Liver (tissue), 9 donors: Measurements from ENCODE around the gene ILF3. TPM values are rescaled to one million over a fixed set of nuclear protein-coding genes. Genes with fewer than 3 reads are reported as not detected.

Source experiments
- DNase-seq: peaks from one replicate; pipeline ENCODE4 v3.0.0-alpha.2; 2017; ENCODE audit warnings: low spot score
- H3K27ac ChIP-seq, 2 donors: one replicate each; pipeline ENCODE4 v1.7.0; 2013; ENCODE audit warnings: inconsistent platforms in 2 of 2, low read length in 2 of 2, control low read depth in 1 of 2, low read depth in 1 of 2, mild to moderate bottlenecking in 1 of 2
- H3K27me3 ChIP-seq, 4 donors: one replicate each; pipeline versions ENCODE4 v1.6.1 to v1.7.0; 2013; ENCODE audit warnings: low read length in 3 of 4, inconsistent platforms in 1 of 4, mild to moderate bottlenecking in 1 of 4, moderate library complexity in 1 of 4; ENCODE audit not compliant: control insufficient read depth in 4 of 4, insufficient read depth in 4 of 4
- H3K36me3 ChIP-seq, 4 donors: one replicate each; pipeline versions ENCODE4 v1.6.1 to v1.7.0; 2013; ENCODE audit warnings: low read length in 3 of 4, mild to moderate bottlenecking in 3 of 4, low read depth in 1 of 4, moderate library complexity in 1 of 4; ENCODE audit not compliant: control insufficient read depth in 4 of 4, insufficient read depth in 3 of 4
- H3K4me1 ChIP-seq, 4 donors: one replicate each; pipeline versions ENCODE4 v1.6.1 to v1.7.0; 2013; ENCODE audit warnings: low read length in 3 of 4, mild to moderate bottlenecking in 3 of 4, moderate library complexity in 1 of 4; ENCODE audit not compliant: control insufficient read depth in 4 of 4, insufficient read depth in 4 of 4
- H3K4me3 ChIP-seq, 3 donors: one replicate each; pipeline versions ENCODE4 v1.6.1 to v1.7.0; 2013; ENCODE audit warnings: low read length in 3 of 3, control low read depth in 1 of 3, low read depth in 1 of 3, mild to moderate bottlenecking in 1 of 3
- H3K9ac ChIP-seq, 2 donors: one replicate each; pipeline ENCODE4 v1.7.0; 2013; ENCODE audit warnings: low read length in 2 of 2, mild to moderate bottlenecking in 2 of 2, moderate library complexity in 2 of 2, control low read depth in 1 of 2, low read depth in 1 of 2
- H3K9me3 ChIP-seq, 4 donors: one replicate each; pipeline versions ENCODE4 v1.6.1 to v1.7.0; 2013; ENCODE audit warnings: low read length in 3 of 4; ENCODE audit not compliant: control insufficient read depth in 4 of 4
- ATF3 ChIP-seq: IDR thresholded peaks from 2 replicates; pipeline ENCODE4 v1.6.1; 2016; ENCODE audit warnings: antibody characterized with exemption
- EGR1 ChIP-seq, 2 donors: IDR thresholded peaks; 2 replicates each; pipeline ENCODE4 v1.6.1; 2016 to 2018; ENCODE audit warnings: antibody characterized with exemption in 2 of 2, low read depth in 2 of 2
- FOXA2 ChIP-seq: IDR thresholded peaks from 2 replicates; pipeline ENCODE4 v1.6.1; 2016; ENCODE audit warnings: antibody characterized with exemption
- GABPA ChIP-seq, 2 donors: IDR thresholded peaks in 1 of 2; conservative IDR thresholded peaks in 1 of 2; 2 replicates each; pipeline ENCODE4 v1.6.1; 2016; ENCODE audit warnings: antibody characterized with exemption in 2 of 2, mild to moderate bottlenecking in 1 of 2, moderate library complexity in 1 of 2
- HNF4A ChIP-seq, 2 donors: conservative IDR thresholded peaks; 2 replicates each; pipeline ENCODE4 v1.6.1; 2016; ENCODE audit warnings: antibody characterized with exemption in 2 of 2, mild to moderate bottlenecking in 2 of 2
- HNF4G ChIP-seq: IDR thresholded peaks from 2 replicates; pipeline ENCODE4 v1.6.1; 2016; ENCODE audit warnings: antibody characterized with exemption
- JUND ChIP-seq, 2 donors: IDR thresholded peaks; 2 replicates each; pipeline ENCODE4 v1.6.1; 2016; ENCODE audit warnings: antibody characterized with exemption in 2 of 2
- MAX ChIP-seq: IDR thresholded peaks from 2 replicates; pipeline ENCODE4 v1.6.1; 2016; ENCODE audit warnings: antibody characterized with exemption
- NR2F2 ChIP-seq: IDR thresholded peaks from 2 replicates; pipeline ENCODE4 v1.6.1; 2016; ENCODE audit warnings: antibody characterized with exemption
- RXRA ChIP-seq, 2 donors: IDR thresholded peaks; 2 replicates each; pipeline ENCODE4 v1.6.1; 2017 to 2018; ENCODE audit warnings: antibody characterized with exemption in 2 of 2, mild to moderate bottlenecking in 1 of 2
- SP1 ChIP-seq: IDR thresholded peaks from 2 replicates; pipeline ENCODE4 v1.6.1; 2018; ENCODE audit warnings: antibody characterized with exemption, mild to moderate bottlenecking
- TAF1 ChIP-seq: conservative IDR thresholded peaks from 2 replicates; pipeline ENCODE4 v1.6.1; 2016; ENCODE audit warnings: antibody characterized with exemption, mild to moderate bottlenecking
- YY1 ChIP-seq: IDR thresholded peaks from 2 replicates; pipeline ENCODE4 v1.6.1; 2016; ENCODE audit warnings: antibody characterized with exemption, mild to moderate bottlenecking
- ZBTB33 ChIP-seq: IDR thresholded peaks from 2 replicates; pipeline ENCODE4 v1.6.1; 2016; ENCODE audit warnings: antibody characterized with exemption
- WGBS: extraction: QIAGEN DNeasy Blood & Tissue Kit; methylation state at CpG from one replicate; pipeline ENCODE4 v1.1.7; 2013; 5-methylcytosine and 5-hydroxymethylcytosine counted together
- polyA plus RNA-seq, 2 donors: library from polyadenylated mRNA; stranded (reverse) in 1 of 2; unstranded in 1 of 2; fragments of 200-250 nt in 1 of 2; fragments of >200 nt in 1 of 2; fragmentation: Nextera tagmentation in 1 of 2; extraction: Ambion mirVana in 1 of 2; gene quantifications; one replicate each; pipeline versions ENCODE4 v1.2.1 to v1.2.3, GENCODE V29; 2013 to 2015
- total RNA-seq, 2 donors: library from RNA; depleted of rRNA; stranded (reverse); fragments of >200 nt; gene quantifications; one replicate each; pipeline ENCODE4 v1.2.3, GENCODE V29; 2014
- TF ChIP-seq, protein P1 (sequence below): IDR thresholded peaks from 2 replicates; pipeline ENCODE4 v1.6.1; 2016; ENCODE audit warnings: antibody characterized with exemption, mild to moderate bottlenecking
- TF ChIP-seq, protein P2 (sequence below): fragments of 150-350 bp; IDR thresholded peaks from 2 replicates; pipeline ENCODE4 v1.5.1; 2017; ENCODE audit warnings: improper control_type of control experiment, low read depth, low read length; ENCODE audit not compliant: missing input control
- donor health status: healthy.
- donor health status: healthy.
- donor health status: healthy.
- donor health status: healthy.
- donor health status: healthy.

The ILF3 gene
- total and polyA plus RNA-seq, 4 donors, result 31.7 to 85.1 (median 42.9) TPM

GRCh38 chr19:10653482-10653731 lies 739 bp upstream of the ILF3 start:
- H3K27ac ChIP-seq, result peak overlapping the region; percentile 95 to 98
- H3K4me1 ChIP-seq, result peaks cover 0 to 24% (median 19%) of the 10 kb centered on the region in 4 donors
- no peaks in the 10 kb centered on the region for H3K27me3 ChIP-seq
- H3K9ac ChIP-seq, result peak overlapping the region; percentile 94 to 98
- no peaks in the 10 kb centered on the region for H3K9me3 ChIP-seq
- DNase-seq, result no peak
- peaks cover 0 to 2% (median 0%) of the 10 kb centered on the region in 4 donors for H3K36me3 ChIP-seq
- WGBS, result 0% methylated on average over 18 of the region's 18 CpGs
- H3K4me3 ChIP-seq, result peak overlapping the region; percentile 84 to 95 (median 91)
- TF ChIP-seq, protein P1, sequence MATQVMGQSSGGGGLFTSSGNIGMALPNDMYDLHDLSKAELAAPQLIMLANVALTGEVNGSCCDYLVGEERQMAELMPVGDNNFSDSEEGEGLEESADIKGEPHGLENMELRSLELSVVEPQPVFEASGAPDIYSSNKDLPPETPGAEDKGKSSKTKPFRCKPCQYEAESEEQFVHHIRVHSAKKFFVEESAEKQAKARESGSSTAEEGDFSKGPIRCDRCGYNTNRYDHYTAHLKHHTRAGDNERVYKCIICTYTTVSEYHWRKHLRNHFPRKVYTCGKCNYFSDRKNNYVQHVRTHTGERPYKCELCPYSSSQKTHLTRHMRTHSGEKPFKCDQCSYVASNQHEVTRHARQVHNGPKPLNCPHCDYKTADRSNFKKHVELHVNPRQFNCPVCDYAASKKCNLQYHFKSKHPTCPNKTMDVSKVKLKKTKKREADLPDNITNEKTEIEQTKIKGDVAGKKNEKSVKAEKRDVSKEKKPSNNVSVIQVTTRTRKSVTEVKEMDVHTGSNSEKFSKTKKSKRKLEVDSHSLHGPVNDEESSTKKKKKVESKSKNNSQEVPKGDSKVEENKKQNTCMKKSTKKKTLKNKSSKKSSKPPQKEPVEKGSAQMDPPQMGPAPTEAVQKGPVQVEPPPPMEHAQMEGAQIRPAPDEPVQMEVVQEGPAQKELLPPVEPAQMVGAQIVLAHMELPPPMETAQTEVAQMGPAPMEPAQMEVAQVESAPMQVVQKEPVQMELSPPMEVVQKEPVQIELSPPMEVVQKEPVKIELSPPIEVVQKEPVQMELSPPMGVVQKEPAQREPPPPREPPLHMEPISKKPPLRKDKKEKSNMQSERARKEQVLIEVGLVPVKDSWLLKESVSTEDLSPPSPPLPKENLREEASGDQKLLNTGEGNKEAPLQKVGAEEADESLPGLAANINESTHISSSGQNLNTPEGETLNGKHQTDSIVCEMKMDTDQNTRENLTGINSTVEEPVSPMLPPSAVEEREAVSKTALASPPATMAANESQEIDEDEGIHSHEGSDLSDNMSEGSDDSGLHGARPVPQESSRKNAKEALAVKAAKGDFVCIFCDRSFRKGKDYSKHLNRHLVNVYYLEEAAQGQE, result no peak
- TF ChIP-seq GABPA (IDR thresholded peaks at IDR 0.05 in 1 of 2, conservative IDR thresholded peaks at IDR 0.05 in 1 of 2) (no peak), HNF4A (conservative IDR thresholded peaks at IDR 0.05) (no peak), HNF4G (no peak), RXRA (IDR thresholded peaks at IDR 0.05) (no peak), JUND (IDR thresholded peaks at IDR 0.05) (no peak), TAF1 (no peak), EGR1 (IDR thresholded peaks at IDR 0.05; ENCODE audit: low read depth in 2 of 2) (no peak), ZBTB33 (no peak), ATF3 (no peak), YY1 (no peak), FOXA2 (no peak), SP1 (no peak), NR2F2 (no peak), MAX (no peak)
- TF ChIP-seq, protein P2, sequence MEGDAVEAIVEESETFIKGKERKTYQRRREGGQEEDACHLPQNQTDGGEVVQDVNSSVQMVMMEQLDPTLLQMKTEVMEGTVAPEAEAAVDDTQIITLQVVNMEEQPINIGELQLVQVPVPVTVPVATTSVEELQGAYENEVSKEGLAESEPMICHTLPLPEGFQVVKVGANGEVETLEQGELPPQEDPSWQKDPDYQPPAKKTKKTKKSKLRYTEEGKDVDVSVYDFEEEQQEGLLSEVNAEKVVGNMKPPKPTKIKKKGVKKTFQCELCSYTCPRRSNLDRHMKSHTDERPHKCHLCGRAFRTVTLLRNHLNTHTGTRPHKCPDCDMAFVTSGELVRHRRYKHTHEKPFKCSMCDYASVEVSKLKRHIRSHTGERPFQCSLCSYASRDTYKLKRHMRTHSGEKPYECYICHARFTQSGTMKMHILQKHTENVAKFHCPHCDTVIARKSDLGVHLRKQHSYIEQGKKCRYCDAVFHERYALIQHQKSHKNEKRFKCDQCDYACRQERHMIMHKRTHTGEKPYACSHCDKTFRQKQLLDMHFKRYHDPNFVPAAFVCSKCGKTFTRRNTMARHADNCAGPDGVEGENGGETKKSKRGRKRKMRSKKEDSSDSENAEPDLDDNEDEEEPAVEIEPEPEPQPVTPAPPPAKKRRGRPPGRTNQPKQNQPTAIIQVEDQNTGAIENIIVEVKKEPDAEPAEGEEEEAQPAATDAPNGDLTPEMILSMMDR, result no peak
